ENCODE results near the gene CDH4.

Gene CDH4

GRCh38 chr20:61871160-61871559 lies 619.1 kb downstream of the CDH4 start:
- Histone ChIP-seq H2AFZ (ENCODE audit: low read length) (no peak overlapping the region), H4K91ac (ENCODE audit: low read depth, low read length, poor library complexity) (no peak overlapping the region), H3K9ac (ENCODE audit: low read depth, low read length, poor library complexity) (no peak overlapping the region), H3K14ac (ENCODE audit: low read length) (no peak overlapping the region), H3K4ac (ENCODE audit: low read length) (no peak overlapping the region), H3K27me3 (ENCODE audit: control insufficient read depth in 3 of 3, insufficient read depth in 3 of 3, low read depth in 1 of 3, low read length in 3 of 3) (no peaks in the 10 kb centered on the region), H2AK5ac (ENCODE audit: low read depth, low read length) (no peak overlapping the region), H2BK15ac (ENCODE audit: low read length) (no peak overlapping the region), H3K4me3 (ENCODE audit: low read length in 2 of 2) (no peak overlapping the region), H3K18ac (ENCODE audit: low read length) (no peak overlapping the region), H3K27ac (replicated peaks; ENCODE audit: low read length) (no peak overlapping the region), H3K79me1 (ENCODE audit: low read depth, low read length) (peaks cover 3% of the 10 kb centered on the region), H3K23ac (ENCODE audit: low read depth, low read length, poor library complexity) (no peak overlapping the region), H3K4me1 (ENCODE audit: control insufficient read depth in 2 of 2, insufficient read depth in 1 of 2, low read depth in 1 of 2, low read length in 2 of 2) (no peaks in the 10 kb centered on the region), H3K9me3 (replicated peaks in 1 of 2; ENCODE audit: control insufficient read depth in 2 of 2, insufficient read depth in 1 of 2, low read depth in 1 of 2, low read length in 2 of 2) (peaks cover 15 to 18% of the 10 kb centered on the region in 2 donors), H2BK5ac (ENCODE audit: low read length) (no peak overlapping the region), H4K8ac (ENCODE audit: low read depth, low read length) (no peak overlapping the region), H2BK120ac (ENCODE audit: low read depth, low read length) (no peak overlapping the region), H3K4me2 (ENCODE audit: insufficient read depth, low read length, poor library complexity, severe bottlenecking) (no peak overlapping the region), H3K36me3 (replicated peaks in 1 of 2; ENCODE audit: control insufficient read depth in 2 of 2, insufficient read depth in 2 of 2, low read length in 2 of 2) (no peaks in the 10 kb centered on the region), H2BK12ac (ENCODE audit: low read length) (no peak overlapping the region)
- no peak for DNase-seq (ENCODE audit: low spot score)
- no CpG with 5 or more reads among the region's 6 CpGs for WGBS, 2 donors (ENCODE audit: extremely low coverage in 2 of 2, insufficient read length in 2 of 2, insufficient replicate concordance in 1 of 2)

GRCh38 chr20:61871913-61872312 lies 619.9 kb downstream of the CDH4 start:
- H3K14ac ChIP-seq (ENCODE audit: low read length): peak overlapping the region; percentile 27
- H3K4ac ChIP-seq (ENCODE audit: low read length): no peak overlapping the region
- H2BK120ac ChIP-seq (ENCODE audit: low read depth, low read length): no peak overlapping the region
- H3K36me3 ChIP-seq (replicated peaks in 1 of 2; ENCODE audit: control insufficient read depth in 2 of 2, insufficient read depth in 2 of 2, low read length in 2 of 2): no peaks in the 10 kb centered on the region
- no CpG with 5 or more reads among the region's 8 CpGs for WGBS, 2 donors (ENCODE audit: extremely low coverage in 2 of 2, insufficient read length in 2 of 2, insufficient replicate concordance in 1 of 2)
- H3K9me3 ChIP-seq (replicated peaks in 1 of 2; ENCODE audit: control insufficient read depth in 2 of 2, insufficient read depth in 1 of 2, low read depth in 1 of 2, low read length in 2 of 2): peaks cover 15 to 18% of the 10 kb centered on the region in 2 donors
- DNase-seq (ENCODE audit: low spot score): no peak
- no peak overlapping the region for H2BK5ac ChIP-seq (ENCODE audit: low read length)
- no peak overlapping the region for H4K8ac ChIP-seq (ENCODE audit: low read depth, low read length)
- peak overlapping the region; percentile 60 for H3K23ac ChIP-seq (ENCODE audit: low read depth, low read length, poor library complexity)
- H3K4me2 ChIP-seq (ENCODE audit: insufficient read depth, low read length, poor library complexity, severe bottlenecking): no peak overlapping the region
- no peak overlapping the region for H3K27ac ChIP-seq (replicated peaks; ENCODE audit: low read length)
- H3K27me3 ChIP-seq (ENCODE audit: control insufficient read depth in 3 of 3, insufficient read depth in 3 of 3, low read depth in 1 of 3, low read length in 3 of 3): no peaks in the 10 kb centered on the region
- H2BK12ac ChIP-seq (ENCODE audit: low read length): no peak overlapping the region
- H2AFZ ChIP-seq (ENCODE audit: low read length): no peak overlapping the region
- peak overlapping the region; percentile 11 for H3K18ac ChIP-seq (ENCODE audit: low read length)
- no peaks in the 10 kb centered on the region for H3K4me1 ChIP-seq (ENCODE audit: control insufficient read depth in 2 of 2, insufficient read depth in 1 of 2, low read depth in 1 of 2, low read length in 2 of 2)
- H2BK15ac ChIP-seq (ENCODE audit: low read length): no peak overlapping the region
- no peak overlapping the region for H2AK5ac ChIP-seq (ENCODE audit: low read depth, low read length)
- H3K9ac ChIP-seq (ENCODE audit: low read depth, low read length, poor library complexity): no peak overlapping the region
- no peak overlapping the region for H3K4me3 ChIP-seq (ENCODE audit: low read length in 2 of 2)
- no peak overlapping the region for H4K91ac ChIP-seq (ENCODE audit: low read depth, low read length, poor library complexity)
- peaks cover 3% of the 10 kb centered on the region for H3K79me1 ChIP-seq (ENCODE audit: low read depth, low read length)

- no CpG with 5 or more reads among the region's 20 CpGs for WGBS, 2 donors (ENCODE audit: extremely low coverage in 2 of 2, insufficient read length in 2 of 2, insufficient replicate concordance in 1 of 2)
- H3K23ac ChIP-seq (ENCODE audit: low read depth, low read length, poor library complexity): no peak overlapping the region
- no peak overlapping the region for H2BK120ac ChIP-seq (ENCODE audit: low read depth, low read length)
Observed at GRCh38 chr20:61872371-61872900, 620.4 kb downstream of the CDH4 start.

GRCh38 chr20:61873651-61874420 lies 621.8 kb downstream of the CDH4 start:
- Histone ChIP-seq H2AFZ (ENCODE audit: low read length) (no peak overlapping the region), H2BK5ac (ENCODE audit: low read length) (peak overlapping the region; percentile 29), H4K91ac (ENCODE audit: low read depth, low read length, poor library complexity) (no peak overlapping the region), H3K36me3 (replicated peaks in 1 of 2; ENCODE audit: control insufficient read depth in 2 of 2, insufficient read depth in 2 of 2, low read length in 2 of 2) (no peaks in the 10 kb centered on the region), H3K27me3 (ENCODE audit: control insufficient read depth in 3 of 3, insufficient read depth in 3 of 3, low read depth in 1 of 3, low read length in 3 of 3) (no peaks in the 10 kb centered on the region), H3K4me2 (ENCODE audit: insufficient read depth, low read length, poor library complexity, severe bottlenecking) (no peak overlapping the region), H3K23ac (ENCODE audit: low read depth, low read length, poor library complexity) (peak overlapping the region; percentile 47), H3K14ac (ENCODE audit: low read length) (no peak overlapping the region), H3K9me3 (replicated peaks in 1 of 2; ENCODE audit: control insufficient read depth in 2 of 2, insufficient read depth in 1 of 2, low read depth in 1 of 2, low read length in 2 of 2) (peaks cover 15 to 18% of the 10 kb centered on the region in 2 donors), H2AK5ac (ENCODE audit: low read depth, low read length) (no peak overlapping the region), H2BK120ac (ENCODE audit: low read depth, low read length) (no peak overlapping the region), H3K4ac (ENCODE audit: low read length) (peak overlapping the region; percentile 1), H3K18ac (ENCODE audit: low read length) (peak overlapping the region; percentile 35), H3K4me1 (ENCODE audit: control insufficient read depth in 2 of 2, insufficient read depth in 1 of 2, low read depth in 1 of 2, low read length in 2 of 2) (no peaks in the 10 kb centered on the region), H3K27ac (replicated peaks; ENCODE audit: low read length) (no peak overlapping the region), H3K4me3 (ENCODE audit: low read length in 2 of 2) (no peak overlapping the region), H2BK15ac (ENCODE audit: low read length) (no peak overlapping the region), H3K79me1 (ENCODE audit: low read depth, low read length) (peaks cover 5% of the 10 kb centered on the region), H2BK12ac (ENCODE audit: low read length) (no peak overlapping the region), H3K9ac (ENCODE audit: low read depth, low read length, poor library complexity) (peak overlapping the region; percentile 72), H4K8ac (ENCODE audit: low read depth, low read length) (no peak overlapping the region)
- DNase-seq (ENCODE audit: low spot score): no peak
- WGBS, 2 donors (ENCODE audit: extremely low coverage in 2 of 2, insufficient read length in 2 of 2, insufficient replicate concordance in 1 of 2): no CpG with 5 or more reads among the region's 38 CpGs

More at GRCh38 chr20:61872371-61872900, 620.4 kb downstream of the CDH4 start:
- Histone ChIP-seq H3K9me3 (replicated peaks in 1 of 2; ENCODE audit: control insufficient read depth in 2 of 2, insufficient read depth in 1 of 2, low read depth in 1 of 2, low read length in 2 of 2) (peaks cover 15 to 18% of the 10 kb centered on the region in 2 donors), H2AFZ (ENCODE audit: low read length) (no peak overlapping the region), H3K4me2 (ENCODE audit: insufficient read depth, low read length, poor library complexity, severe bottlenecking) (no peak overlapping the region), H2BK5ac (ENCODE audit: low read length) (no peak overlapping the region), H3K27ac (replicated peaks; ENCODE audit: low read length) (no peak overlapping the region), H3K27me3 (ENCODE audit: control insufficient read depth in 3 of 3, insufficient read depth in 3 of 3, low read depth in 1 of 3, low read length in 3 of 3) (no peaks in the 10 kb centered on the region), H3K36me3 (replicated peaks in 1 of 2; ENCODE audit: control insufficient read depth in 2 of 2, insufficient read depth in 2 of 2, low read length in 2 of 2) (no peaks in the 10 kb centered on the region), H3K14ac (ENCODE audit: low read length) (peak overlapping the region; percentile 27), H4K91ac (ENCODE audit: low read depth, low read length, poor library complexity) (no peak overlapping the region), H3K79me1 (ENCODE audit: low read depth, low read length) (peaks cover 3% of the 10 kb centered on the region), H3K4ac (ENCODE audit: low read length) (no peak overlapping the region), H2BK15ac (ENCODE audit: low read length) (no peak overlapping the region), H3K18ac (ENCODE audit: low read length) (peak overlapping the region; percentile 76), H4K8ac (ENCODE audit: low read depth, low read length) (no peak overlapping the region), H3K4me3 (ENCODE audit: low read length in 2 of 2) (no peak overlapping the region), H3K4me1 (ENCODE audit: control insufficient read depth in 2 of 2, insufficient read depth in 1 of 2, low read depth in 1 of 2, low read length in 2 of 2) (no peaks in the 10 kb centered on the region), H2BK12ac (ENCODE audit: low read length) (no peak overlapping the region), H3K9ac (ENCODE audit: low read depth, low read length, poor library complexity) (no peak overlapping the region), H2AK5ac (ENCODE audit: low read depth, low read length) (peak overlapping the region; percentile 27)
- DNase-seq (ENCODE audit: low spot score): no peak
